HTR-8/SVneo (cell line): ENCODE measurements around the gene PDC.
A peak's percentile ranks its signal among the peaks of the same experiment; 100 is the strongest.
"Not testable (repeated sequence)": the region's sequence is repeated elsewhere in the genome, so short reads cannot be mapped to it uniquely, and the experiment has no call there.

Experiments
- DNase-seq: peaks from one replicate; pipeline ENCODE4 v3.0.0; 2011; ENCODE audit warnings: low spot score, mixed read lengths; ENCODE audit not compliant: insufficient read length
- FAIRE-seq: peaks from 2 replicates; lab custom pipeline; 2011; peaks lifted over from hg19 to GRCh38; lab: Jason Lieb, UNC

Gene PDC

GRCh38 chr1:186409091-186409490, 51.8 kb downstream of the PDC start:
- DNase-seq: no peak
- FAIRE-seq: no peak

DNA sequence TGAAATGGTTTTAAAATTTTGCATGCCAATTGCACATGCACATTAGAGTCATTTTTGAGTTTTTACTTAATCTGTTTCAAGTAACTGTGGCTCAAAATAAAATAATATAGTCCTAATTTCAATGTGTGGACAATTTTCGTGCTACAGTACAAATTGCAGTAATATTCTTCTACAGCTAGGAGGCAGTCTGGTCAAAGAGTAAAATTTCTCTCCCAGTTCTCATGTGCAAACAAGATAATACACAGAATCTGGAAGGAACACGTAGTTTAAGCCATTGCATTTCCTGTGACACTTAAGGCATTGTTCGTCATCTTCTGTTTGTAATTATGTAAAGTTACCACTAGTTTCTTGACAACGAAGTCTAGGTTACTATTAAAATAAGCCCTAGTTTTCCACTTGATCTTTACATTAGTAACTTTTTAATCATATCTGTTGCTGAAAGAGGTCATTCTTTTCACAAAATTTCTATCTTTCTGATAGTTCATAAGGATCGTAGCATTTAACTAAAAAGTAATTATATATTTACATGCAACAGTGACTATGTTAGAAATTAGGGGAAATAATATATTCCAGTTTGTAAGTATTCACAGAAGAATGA, 56.4 kb downstream of the PDC start:
- FAIRE-seq: no peak
- peak; percentile 19 for DNase-seq

DNA sequence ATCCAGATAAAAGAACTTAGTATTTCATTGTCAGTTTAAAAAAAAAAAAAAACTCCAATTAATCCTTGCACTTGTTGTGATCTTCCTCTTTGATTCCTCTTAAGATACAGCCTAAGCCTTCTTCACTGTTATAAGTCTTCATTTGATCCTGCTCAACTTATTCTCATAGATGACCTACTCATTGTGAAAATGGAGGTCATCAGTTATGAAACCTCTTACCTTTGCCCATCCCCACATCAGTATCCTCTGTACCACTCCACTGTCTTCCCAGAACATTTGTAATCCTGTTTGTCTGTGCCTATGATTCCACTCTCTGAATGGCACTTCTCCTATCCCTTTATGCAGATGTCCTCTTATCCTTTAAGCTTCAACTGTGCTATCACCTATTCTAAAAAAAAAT, 57.3 kb downstream of the PDC start:
- FAIRE-seq (no peak), DNase-seq (no peak)

- FAIRE-seq, DNase-seq: not testable (repeated sequence)
These were observed 59.5 kb downstream of the PDC start for GRCh38 chr1:186401446-186401845.
